Measurements from ENCODE around the gene NOTUM.

DNA sequence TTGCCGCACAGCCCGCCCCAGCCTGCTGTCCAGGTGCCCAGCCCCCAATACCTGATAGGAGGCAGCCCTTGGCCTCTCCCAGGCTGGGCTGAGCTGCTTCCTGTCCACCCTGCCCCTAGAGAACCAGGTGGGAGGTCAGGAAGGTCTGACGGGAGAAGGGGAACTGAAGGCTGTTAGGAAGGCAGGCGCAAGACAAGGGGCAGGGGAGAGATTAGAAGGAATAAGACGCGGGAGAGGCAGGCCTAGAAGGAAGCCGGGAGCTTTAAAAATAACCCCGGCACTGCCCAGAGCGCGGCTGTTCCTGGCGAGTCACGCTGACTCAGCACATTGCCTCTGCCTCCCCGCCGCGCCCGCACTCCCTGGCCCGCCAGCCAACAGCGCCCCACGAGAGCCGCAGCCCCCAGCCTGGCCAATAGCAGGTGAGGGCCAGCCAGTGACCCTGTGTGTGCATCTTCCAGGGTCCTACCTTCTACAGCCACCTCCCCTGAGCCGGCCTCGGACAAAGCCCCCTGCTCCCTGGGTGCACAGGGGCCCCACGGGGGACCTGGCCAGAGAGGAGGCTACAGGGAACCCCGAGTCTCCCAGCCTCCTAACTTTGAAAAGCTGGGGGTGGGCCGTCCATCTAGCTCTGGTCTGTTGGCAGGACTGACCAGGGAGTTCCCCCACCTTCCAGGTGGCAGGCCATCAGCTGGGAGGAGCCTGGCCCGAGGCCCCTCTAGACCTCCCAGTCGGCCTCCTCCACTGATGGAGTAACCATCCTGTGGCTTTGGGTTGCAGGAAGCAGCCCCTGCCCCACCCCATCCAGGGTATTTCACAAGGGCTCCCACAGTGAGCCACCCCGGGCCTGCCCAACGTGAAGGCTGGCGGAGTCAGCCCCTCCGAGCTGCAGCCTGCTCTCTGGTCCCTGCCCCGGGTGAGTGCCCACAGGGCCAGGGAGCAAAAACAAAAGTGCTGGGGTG lies 37.4 kb downstream of the NOTUM start:
- TF ChIP-seq ZNF274 (IDR thresholded peaks at IDR 0.05; ENCODE audit: low read depth, low read length) (no peak), YY1 (IDR thresholded peaks at IDR 0.05; ENCODE audit: insufficient read depth, insufficient read length) (no peak), SUZ12 (IDR thresholded peaks at IDR 0.05; ENCODE audit: extremely low read depth, insufficient read depth, insufficient read length) (no peak)

Data from NT2/D1 (cell line).